HG02623 (cell line): Measurements from ENCODE around the gene ATP1A1.

Experiments
- ATAC-seq: cut with Tn5 transposase; IDR thresholded peaks from one replicate; pipeline ENCODE4 v1.9.1; 2021; ENCODE audit warnings: moderate library complexity; ENCODE audit not compliant: unreplicated experiment

The ATP1A1 gene

DNA sequence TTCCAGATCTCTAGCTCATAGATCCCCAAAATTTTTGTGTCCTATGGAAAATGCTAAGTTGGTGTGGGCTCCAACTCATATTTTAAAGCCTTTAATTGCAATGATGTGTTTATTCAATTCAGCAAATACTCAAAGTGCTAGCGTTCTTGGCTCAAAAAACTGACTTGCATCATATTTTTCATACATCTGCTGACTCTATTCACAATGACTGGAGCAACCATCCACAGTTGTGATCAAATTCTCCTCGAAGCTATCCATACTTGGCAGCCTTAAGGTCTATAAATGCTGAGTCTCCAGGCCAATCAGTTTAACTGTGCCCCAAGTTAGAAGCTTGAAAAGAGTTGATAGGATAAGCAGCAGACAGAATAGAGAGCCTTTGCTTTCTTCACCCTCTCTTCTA is 2.9 kb upstream of the ATP1A1 start:
- ATAC-seq: no peak

DNA sequence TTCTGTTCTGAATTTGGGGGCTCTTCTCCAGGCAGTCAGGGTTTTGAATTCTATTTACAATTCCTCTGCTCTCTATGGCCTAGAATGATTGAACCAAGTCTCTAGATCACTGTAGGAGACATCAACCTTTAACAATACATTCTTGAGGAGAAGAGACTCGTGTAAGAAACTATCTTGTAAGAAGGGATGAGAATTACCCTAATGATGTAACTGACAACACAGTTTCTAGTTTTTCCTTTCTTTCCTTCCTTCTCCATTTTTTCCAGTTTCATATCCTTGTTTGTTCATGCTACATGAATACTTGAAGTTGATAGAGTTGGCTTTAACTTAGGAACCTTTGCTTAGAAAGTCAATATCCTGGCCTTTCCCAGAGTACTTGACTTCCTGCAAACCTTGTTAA is 1.3 kb upstream of the ATP1A1 start:
- no peak for ATAC-seq

DNA sequence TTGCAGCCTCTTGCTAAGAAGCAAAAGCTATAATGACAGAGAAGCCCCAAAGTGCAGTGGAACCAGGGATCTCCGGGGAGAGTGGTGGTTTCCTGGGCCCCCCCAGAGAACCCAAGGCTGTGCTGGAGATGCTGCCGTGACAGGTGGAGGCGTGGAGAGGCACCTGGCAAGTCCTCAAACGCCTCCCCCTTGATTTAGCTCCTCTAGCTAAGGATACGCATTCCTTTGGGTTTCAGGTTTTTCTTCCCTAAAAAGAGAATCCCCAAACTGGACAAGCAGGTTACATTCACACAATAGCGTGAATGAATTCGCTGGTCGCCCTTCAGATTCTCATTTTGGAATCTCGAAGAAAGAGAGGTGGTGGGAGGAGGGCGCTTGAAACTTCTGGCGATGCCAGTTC is 853 bp upstream of the ATP1A1 start:
- ATAC-seq: no peak

DNA sequence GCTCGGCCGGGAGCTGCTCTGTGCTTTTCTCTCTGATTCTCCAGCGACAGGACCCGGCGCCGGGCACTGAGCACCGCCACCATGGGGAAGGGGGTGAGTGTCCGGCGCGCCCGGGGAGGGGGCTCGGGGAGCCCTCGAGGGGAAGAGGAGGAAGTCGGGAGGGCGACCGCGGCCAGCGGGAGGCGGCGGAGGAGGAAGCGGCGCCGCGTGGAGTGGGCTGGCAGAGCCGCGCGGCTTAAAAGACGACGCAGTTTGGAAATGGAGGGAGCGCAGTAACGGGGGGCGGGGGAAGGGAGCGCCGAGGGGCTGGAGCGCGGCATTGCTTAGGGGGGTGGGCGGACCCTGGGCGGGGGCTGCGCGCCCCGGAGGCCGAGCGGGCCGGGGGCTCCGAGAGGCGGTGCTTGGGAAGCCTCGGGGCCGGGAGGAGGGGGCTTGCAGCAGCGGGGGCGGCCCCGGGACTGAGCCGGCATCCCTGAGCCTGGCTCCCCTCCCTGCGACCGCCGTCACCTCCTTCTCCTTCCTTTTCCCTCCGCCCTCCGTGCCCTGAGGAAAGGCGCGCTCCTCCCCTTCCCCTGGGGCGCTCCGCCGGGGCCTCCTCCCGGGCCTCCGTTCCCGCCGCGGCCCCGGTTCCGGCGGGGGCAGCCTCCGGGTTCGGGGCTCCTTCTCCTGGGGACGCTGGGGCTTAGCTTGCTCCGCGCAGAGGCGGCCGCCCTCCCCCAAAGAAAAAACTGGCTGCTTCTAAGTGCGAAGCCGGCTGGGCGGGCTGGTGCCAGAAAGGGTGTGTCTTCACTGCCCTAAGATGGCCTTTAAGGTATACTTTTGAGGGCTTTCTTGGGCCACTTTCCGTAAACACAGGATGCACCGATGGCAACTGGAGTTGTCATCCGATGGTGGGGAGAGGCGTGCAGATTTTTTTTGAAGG is 648 bp downstream of the ATP1A1 start:
- peak; percentile 3 for ATAC-seq

DNA sequence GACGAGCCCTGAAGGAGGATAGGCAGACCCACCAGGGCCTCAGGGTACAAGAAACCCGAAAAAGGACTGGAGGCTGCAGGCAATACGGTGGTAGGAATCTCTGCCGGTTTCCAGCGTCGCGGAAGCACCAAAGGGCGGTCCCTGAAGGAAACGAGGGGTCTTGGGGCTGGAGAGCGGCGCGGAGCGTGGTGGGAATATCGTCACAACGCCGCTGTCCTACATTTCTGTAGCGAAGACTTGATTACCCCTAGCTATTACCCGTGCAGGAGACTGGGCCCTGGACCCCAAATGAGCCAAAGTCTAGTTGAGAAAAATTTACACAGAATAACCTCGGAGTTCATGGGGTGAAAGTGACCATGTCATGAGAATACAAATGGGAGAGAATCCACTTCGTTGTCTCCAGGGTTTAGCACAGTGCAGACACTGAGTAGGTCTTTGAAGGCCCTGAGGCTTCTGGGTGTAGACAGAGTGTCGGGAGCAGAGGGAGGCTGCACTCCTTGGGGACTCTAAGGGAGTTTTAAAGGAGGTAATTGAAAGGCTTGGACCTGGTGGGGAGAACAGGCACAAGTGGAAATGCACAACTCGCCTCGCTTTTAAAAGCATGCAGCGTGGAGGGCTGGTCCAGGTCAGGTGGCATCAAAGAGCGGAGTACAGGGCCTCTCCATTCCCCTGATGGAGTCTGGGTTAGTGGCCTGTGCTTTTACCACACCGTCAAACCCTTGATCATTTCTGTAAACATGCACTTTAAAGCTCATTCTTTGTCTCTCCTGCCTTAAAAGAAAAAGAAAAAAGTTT is 1.5 kb downstream of the ATP1A1 start:
- no peak for ATAC-seq

DNA sequence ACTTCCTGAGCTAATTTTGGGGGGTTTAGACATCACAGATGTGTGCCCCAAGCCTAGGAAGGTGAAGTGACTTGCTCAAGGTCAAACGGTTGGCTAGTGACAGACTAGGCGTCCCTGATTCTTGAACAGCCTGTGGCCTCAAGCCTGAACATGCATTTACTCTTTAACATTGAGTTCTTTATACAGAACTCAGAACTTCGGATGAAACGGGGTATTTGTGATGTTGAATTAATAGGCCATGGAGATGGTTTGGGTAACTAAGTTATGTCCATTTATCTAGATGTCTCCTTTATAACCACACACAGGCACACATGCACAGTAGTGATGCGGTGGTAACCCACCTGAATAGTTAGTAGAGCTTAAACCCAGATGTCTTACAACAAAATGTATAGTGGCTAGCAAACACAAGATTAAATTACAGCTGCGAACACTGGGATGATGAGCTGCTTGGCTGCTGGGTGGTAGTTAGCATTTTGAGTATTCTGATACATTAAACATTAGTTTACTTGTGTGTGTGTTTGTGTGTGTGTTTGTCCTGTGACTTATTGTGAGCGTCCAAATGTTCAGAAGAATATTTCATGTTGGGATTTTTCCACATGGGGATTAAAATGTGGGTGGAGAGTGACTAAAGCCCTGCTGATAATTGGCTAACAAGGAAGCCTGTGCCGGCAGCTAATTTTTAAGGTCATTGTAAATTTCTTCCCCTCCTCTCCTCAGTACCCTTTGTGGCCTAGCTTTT is 2.3 kb downstream of the ATP1A1 start:
- ATAC-seq: no peak

DNA sequence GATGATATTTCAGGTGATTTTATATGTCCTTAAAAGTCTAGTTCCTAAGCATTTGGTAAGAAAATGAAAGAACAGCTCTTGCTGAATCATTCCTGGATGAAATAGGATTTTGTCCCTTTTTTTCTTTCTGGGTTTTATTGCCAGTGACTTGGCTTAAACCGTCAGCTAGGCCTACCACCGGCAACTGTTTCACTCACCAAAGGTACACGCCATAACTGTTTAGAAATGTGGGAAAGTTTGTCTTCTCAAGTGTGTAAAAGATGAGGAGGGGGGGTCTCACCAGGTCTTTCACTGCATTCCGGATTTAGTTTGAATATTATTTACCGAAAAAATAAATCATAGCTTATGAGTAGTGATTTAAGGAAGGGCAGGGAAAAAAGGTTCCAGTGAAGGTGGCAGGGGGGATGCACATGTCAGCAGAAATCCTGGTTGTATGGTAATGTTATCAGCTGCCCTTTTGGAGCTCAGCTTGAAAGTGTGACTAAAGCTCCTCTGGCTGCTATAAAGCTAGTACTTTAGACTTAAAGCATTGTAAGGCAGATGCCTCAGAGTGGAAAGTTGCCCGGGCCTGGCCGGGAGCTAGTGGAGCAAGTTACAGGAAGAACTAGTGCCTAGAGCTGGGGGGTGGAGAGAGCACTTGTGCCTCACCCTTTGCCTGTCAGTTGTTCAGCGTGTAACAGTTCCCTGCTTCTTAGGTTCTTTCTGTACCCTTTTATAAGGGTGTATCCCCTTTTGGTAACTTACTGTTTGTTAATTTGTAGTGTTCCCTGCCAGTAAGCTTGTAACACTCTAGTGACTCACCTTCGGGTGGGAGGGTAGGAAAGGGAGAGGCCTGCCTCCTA is 3.1 kb downstream of the ATP1A1 start:
- no peak for ATAC-seq

DNA sequence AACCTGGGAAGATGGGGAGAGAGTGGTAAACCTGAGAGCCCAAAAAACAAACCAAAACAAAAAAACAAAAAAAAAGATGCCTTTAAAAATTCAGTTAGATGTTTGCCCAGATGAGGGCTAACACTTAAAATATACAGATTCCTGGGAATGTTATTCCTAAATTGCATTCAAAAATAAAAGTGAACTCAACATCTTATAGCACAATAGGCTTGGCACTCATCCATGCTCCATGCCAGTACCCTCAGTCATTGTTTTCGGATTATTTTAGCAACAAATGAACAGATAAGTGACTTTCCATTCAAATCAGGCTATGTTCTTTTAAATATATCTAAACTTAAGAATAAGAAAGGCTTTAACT is 3.7 kb downstream of the ATP1A1 start:
- ATAC-seq: no peak

DNA sequence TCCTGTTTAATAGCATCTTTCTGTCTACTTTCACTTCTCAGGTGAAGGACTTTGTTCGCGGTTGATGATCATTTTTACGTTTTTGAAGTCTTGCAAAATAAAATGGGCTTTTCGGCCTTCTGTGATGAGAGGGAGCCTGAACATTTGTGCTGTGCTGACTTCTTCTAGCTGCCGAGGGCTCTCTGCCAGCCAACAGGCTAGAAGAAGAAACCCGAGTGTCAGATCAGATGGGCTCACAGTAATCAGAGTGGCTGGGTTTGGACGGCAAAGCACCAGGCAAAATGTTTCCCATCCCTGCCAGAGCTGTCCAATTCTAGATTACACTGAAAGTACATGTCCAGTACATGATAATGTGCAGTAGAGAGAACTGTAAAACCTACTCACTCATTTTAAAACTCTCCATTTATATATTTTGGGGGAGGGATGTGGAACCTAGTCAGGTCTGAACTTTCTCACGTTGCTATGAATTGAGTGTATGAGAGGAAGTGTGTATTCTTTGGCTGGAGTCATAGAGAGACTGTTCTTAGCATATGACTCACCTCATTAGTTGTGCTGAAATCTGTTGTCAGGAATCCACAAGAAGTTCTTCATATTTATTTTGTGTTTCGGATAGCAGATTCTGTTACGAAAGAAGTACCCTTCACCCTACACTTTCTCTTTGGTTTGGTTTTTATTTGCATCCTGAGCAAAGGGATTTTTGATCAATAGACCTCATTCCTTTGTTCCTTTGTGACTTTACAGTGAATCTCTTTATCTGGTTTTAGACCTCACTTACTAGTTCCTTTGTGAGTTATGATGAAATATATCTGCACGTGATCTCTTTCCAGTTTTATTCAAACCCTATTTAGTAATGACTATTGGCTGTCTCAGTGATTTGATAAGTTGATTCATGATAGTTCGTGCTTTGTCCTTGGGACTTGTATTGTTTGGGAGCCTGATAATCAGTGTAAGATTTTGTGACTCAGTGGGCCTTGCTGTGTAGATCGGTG is 4.8 kb downstream of the ATP1A1 start:
- peak; percentile 63 for ATAC-seq

DNA sequence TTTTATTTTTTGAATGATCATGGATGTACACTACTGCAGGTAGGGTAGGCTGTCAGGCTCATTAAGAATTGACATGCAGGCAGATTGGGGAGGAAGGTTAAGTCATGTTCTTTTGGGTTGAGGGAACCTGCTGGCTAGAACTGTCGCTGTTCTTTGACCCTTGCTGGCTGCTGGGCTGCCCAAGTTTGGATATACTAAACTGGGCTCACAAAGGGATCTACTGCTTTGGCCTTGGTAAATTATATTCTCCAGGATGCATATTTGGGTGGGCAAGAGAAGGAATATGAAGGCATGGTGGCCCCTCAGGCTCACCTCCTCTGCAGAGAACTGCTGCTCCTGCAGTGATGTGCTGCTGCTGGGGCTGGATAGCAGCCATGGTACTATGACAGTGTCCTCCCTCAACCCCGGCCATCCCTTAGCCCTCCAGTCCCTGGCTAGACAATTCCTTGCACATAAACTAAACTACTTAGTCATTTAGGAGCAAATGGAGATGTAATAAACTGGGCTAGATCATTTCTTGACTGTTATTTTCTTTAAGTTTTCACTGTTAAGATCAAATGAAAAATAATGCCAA is 6.1 kb downstream of the ATP1A1 start:
- no peak for ATAC-seq

DNA sequence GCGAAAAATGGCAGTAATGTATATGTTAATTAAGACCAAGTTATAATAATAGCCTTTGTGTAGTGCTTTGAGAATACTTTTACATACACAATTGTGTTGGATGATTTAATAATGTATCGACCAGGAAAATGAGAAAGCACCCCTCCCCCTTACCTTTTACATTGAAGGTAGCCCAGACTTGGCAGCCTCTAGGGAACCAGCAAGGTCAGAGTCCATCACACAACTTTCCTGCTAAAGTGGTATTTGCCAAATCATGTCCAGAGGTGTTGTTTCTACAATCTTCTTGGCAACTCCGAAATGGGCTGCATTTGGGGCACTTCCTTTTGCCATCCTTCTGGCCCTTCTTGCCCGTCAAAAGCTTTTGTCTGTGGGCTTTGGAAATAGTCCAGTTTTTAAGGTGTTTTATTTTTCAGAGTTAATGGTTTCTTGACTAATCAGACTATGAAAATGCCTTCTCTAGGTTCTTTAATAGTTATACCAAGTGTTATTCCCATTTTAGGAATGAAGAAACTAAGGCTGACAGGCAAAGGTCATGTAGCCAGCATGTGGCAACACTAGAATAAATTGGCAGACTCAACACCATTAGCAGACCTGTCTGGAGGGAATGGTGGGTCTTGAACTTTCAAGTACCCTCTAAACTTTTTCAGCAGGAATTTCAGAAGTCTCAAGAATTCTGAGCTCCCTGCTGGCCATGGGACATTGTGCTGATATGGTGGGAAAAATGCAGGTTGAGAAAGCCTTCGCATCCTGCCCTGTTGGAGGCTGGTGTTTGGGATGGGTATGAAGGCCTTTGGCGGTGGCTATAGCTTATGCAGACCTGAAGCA is 6.8 kb downstream of the ATP1A1 start:
- ATAC-seq: no peak

DNA sequence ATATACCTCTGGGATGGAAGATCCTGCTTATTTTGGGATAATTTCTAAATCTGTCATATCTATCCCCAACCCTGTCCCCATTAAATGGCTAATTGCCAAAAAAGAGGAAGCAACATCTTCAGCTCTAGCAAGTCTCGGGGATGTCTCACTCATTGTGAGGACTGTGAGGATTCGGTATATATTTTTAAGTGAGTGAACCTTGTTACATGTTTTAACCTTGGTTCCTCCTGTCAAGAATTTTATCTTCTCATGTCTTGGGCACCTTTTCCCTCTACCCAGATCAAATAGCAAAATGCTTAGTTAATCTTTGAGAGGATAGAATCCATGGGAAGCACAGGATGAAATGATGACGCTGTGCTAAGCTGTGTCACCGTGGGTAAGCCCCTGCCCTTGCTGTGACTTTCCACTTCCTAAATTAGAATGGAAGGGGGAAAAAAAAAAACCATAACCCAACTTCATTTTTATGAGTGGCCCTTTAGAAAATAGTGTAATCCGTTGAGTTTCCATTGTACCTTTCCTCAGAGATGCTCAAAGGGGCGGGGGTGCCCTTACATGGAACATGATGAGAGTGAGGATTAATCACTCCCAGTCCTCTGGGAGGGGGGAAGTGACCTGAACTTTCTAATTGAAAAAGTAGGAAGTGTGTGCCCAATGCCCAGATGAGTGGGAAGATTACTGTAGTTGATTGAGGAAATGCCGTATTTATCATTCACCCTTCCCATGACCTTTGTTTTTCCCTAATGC is 7.6 kb downstream of the ATP1A1 start:
- ATAC-seq: no peak

DNA sequence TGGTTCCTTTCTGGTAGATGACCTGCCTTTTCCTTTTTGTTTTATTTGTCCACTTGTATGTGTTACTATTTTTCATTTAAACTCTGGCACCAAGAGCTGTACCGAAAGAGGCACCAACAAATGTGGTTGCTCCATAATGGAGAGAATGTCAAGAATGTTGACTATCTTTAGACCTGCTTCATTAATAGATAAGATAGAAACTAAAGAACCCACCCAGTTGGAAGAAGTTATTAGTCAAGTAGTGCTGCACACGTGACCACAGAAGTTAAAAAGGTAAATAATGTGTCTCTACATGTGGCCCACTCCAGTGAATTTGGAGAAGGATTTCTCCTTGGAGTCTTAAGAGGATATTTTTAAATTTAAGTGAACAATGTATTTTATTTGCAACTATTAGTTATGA is 9.3 kb downstream of the ATP1A1 start:
- ATAC-seq: no peak

DNA sequence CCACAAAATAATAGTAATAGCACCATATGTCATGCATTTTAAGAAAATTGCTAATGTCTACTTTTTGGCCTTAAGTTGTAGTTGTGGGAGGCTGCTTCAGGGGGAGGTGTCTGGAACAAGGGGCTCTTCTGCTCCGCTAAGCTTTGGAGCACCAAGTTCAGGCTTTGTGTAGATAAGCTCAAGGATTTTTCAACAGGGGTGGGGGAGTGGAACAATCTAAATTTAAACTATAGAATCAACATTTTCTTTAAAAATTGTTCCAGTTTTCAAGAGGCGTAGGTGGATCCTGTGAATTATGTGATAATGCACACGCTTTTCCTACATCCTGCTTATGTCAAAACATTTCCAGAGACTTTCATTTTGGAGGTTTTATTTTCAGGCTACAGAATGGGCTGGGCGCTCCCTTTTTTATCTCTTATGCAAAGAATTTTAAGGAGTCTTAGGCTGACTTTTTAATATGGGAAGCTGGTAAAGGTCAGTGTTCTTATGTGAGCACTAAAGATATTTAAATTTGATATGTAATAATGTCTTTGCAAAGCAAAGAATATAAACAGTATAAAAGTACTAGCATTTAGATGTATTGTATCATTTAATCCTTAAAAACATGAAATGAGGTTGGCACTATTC is 9.9 kb downstream of the ATP1A1 start:
- ATAC-seq: no peak

DNA sequence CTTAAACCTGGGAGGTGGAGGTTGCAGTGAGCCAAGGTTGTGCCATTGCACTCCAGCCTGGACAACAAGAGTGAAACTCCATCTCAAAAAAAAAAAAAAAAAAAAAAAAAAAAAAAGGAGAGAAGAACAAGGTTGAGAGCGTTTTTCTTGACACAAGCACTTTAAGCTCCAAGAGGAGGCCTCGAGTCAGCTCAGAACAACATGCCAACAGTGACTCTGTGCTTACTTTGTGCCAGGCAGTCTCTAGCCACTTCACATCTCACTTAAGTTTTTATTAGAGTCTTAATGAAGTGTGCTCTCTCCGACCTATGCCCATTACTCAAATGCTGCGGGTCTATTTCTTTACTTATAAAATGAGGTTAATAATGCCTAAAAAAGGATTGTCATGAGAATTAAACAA is 13.0 kb downstream of the ATP1A1 start:
- ATAC-seq: no peak

DNA sequence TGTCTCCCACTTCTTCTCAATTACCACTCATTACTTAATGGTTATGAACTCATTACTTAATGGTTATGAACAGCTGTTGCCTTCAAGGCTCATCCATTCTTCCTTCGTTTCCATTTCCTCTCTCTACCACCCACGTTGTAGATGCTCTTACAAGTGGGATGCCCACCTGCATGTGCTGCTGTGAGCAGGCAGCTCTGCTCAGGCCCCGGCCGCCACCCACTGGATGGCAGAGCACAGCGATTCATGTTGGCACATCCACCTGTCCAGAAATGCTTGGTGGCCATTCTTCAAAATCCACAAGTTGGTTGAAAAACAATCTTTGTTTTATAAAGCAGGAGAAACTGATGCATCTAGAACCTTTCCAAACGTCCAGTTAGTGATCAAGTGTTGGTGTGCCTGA is 14.5 kb downstream of the ATP1A1 start:
- no peak for ATAC-seq

DNA sequence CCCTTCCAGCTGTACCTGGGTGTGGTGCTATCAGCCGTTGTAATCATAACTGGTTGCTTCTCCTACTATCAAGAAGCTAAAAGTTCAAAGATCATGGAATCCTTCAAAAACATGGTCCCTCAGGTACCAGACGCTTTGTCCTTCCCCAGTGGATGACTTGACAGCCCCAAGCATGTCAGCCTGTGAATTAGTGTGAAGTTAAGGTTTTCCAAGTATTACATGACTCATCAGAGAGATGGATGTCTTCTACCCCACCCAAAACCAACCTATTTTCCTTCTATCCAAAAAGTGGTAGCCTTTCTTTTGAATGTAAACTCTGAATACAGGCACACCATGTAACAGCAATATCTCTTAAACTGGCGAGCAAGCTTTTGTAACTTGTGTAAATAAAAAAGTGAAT is 15.1 kb downstream of the ATP1A1 start:
- no peak for ATAC-seq
